ENCODE measurements around the gene ABL2.
"Not testable (repeated sequence)": the region's sequence is repeated elsewhere in the genome, so short reads cannot be mapped to it uniquely, and the experiment has no call there.

ABL2 gene

GRCh38 chr1:179143322-179143721, 86.2 kb downstream of the ABL2 start:
- Histone ChIP-seq H3K9me3 (replicated peaks in 1 of 2; ENCODE audit: control insufficient read depth in 2 of 2, insufficient read depth in 1 of 2, low read depth in 1 of 2, low read length in 2 of 2) (peaks cover 5 to 17% of the 10 kb centered on the region in 2 donors), H3K4me1 (ENCODE audit: control insufficient read depth in 2 of 2, insufficient read depth in 1 of 2, low read depth in 1 of 2, low read length in 2 of 2) (peaks cover 5 to 13% of the 10 kb centered on the region in 2 donors), H4K91ac (ENCODE audit: low read depth, low read length, poor library complexity) (no peak overlapping the region), H2BK5ac (ENCODE audit: low read length) (no peak overlapping the region), H3K79me1 (ENCODE audit: low read depth, low read length) (peaks cover 1% of the 10 kb centered on the region), H3K4me3 (ENCODE audit: low read length in 2 of 2) (no peak overlapping the region), H3K23ac (ENCODE audit: low read depth, low read length, poor library complexity) (no peak overlapping the region), H3K4ac (ENCODE audit: low read length) (no peak overlapping the region), H3K14ac (ENCODE audit: low read length) (no peak overlapping the region), H4K8ac (ENCODE audit: low read depth, low read length) (no peak overlapping the region), H2BK12ac (ENCODE audit: low read length) (no peak overlapping the region), H3K9ac (ENCODE audit: low read depth, low read length, poor library complexity) (no peak overlapping the region), H3K4me2 (ENCODE audit: insufficient read depth, low read length, poor library complexity, severe bottlenecking) (no peak overlapping the region), H3K18ac (ENCODE audit: low read length) (no peak overlapping the region), H2BK120ac (ENCODE audit: low read depth, low read length) (no peak overlapping the region), H2AK5ac (ENCODE audit: low read depth, low read length) (no peak overlapping the region), H3K27me3 (ENCODE audit: control insufficient read depth in 3 of 3, insufficient read depth in 3 of 3, low read depth in 1 of 3, low read length in 3 of 3) (no peaks in the 10 kb centered on the region), H2AFZ (ENCODE audit: low read length) (no peak overlapping the region), H2BK15ac (ENCODE audit: low read length) (no peak overlapping the region), H3K36me3 (replicated peaks in 1 of 2; ENCODE audit: control insufficient read depth in 2 of 2, insufficient read depth in 2 of 2, low read length in 2 of 2) (peaks cover 0 to 2% of the 10 kb centered on the region in 2 donors), H3K27ac (replicated peaks; ENCODE audit: low read length) (no peak overlapping the region)
- no CpG with 5 or more reads among the region's 3 CpGs for WGBS, 2 donors (ENCODE audit: extremely low coverage in 2 of 2, insufficient read length in 2 of 2, insufficient replicate concordance in 1 of 2)
- DNase-seq (ENCODE audit: low spot score) = no peak

DNA sequence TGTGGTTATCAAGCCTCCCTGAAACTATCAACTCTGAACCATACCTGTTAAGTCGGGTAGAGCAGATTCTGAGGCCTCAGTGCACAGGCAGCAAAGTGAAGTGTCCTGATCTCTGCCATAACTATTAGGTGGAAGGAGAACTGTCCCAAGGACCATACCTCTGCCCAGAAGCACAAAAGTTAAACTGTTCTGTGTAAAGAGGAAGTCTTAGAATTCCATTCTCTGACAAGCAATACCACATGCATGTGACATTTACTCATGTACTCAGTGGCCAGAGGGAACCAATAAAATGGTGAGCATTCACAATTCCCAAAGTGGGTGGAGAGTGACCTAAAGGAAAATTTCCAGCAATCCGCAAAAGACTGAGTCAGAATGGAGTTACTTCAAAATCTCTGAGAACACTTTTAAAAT, 86.6 kb downstream of the ABL2 start:
- Histone ChIP-seq H2AFZ (ENCODE audit: low read length) (no peak overlapping the region), H3K14ac (ENCODE audit: low read length) (no peak overlapping the region), H3K23ac (ENCODE audit: low read depth, low read length, poor library complexity) (no peak overlapping the region), H2BK12ac (ENCODE audit: low read length) (no peak overlapping the region), H3K79me1 (ENCODE audit: low read depth, low read length) (peaks cover 1% of the 10 kb centered on the region), H2AK5ac (ENCODE audit: low read depth, low read length) (no peak overlapping the region), H3K27ac (replicated peaks; ENCODE audit: low read length) (no peak overlapping the region), H3K27me3 (ENCODE audit: control insufficient read depth in 3 of 3, insufficient read depth in 3 of 3, low read depth in 1 of 3, low read length in 3 of 3) (no peaks in the 10 kb centered on the region), H3K18ac (ENCODE audit: low read length) (no peak overlapping the region), H3K4me2 (ENCODE audit: insufficient read depth, low read length, poor library complexity, severe bottlenecking) (no peak overlapping the region), H3K4ac (ENCODE audit: low read length) (no peak overlapping the region), H4K91ac (ENCODE audit: low read depth, low read length, poor library complexity) (no peak overlapping the region), H4K8ac (ENCODE audit: low read depth, low read length) (no peak overlapping the region), H3K4me1 (ENCODE audit: control insufficient read depth in 2 of 2, insufficient read depth in 1 of 2, low read depth in 1 of 2, low read length in 2 of 2) (peaks cover 5 to 13% of the 10 kb centered on the region in 2 donors), H3K9ac (ENCODE audit: low read depth, low read length, poor library complexity) (no peak overlapping the region), H3K9me3 (replicated peaks in 1 of 2; ENCODE audit: control insufficient read depth in 2 of 2, insufficient read depth in 1 of 2, low read depth in 1 of 2, low read length in 2 of 2) (peaks cover 5 to 20% of the 10 kb centered on the region in 2 donors), H2BK5ac (ENCODE audit: low read length) (no peak overlapping the region), H3K4me3 (ENCODE audit: low read length in 2 of 2) (no peak overlapping the region), H3K36me3 (replicated peaks in 1 of 2; ENCODE audit: control insufficient read depth in 2 of 2, insufficient read depth in 2 of 2, low read length in 2 of 2) (no peaks in the 10 kb centered on the region), H2BK15ac (ENCODE audit: low read length) (no peak overlapping the region), H2BK120ac (ENCODE audit: low read depth, low read length) (no peak overlapping the region)
- WGBS, 2 donors (ENCODE audit: extremely low coverage in 2 of 2, insufficient read length in 2 of 2, insufficient replicate concordance in 1 of 2) = no CpG with 5 or more reads among the region's 2 CpGs
- no peak for DNase-seq (ENCODE audit: low spot score)

DNA sequence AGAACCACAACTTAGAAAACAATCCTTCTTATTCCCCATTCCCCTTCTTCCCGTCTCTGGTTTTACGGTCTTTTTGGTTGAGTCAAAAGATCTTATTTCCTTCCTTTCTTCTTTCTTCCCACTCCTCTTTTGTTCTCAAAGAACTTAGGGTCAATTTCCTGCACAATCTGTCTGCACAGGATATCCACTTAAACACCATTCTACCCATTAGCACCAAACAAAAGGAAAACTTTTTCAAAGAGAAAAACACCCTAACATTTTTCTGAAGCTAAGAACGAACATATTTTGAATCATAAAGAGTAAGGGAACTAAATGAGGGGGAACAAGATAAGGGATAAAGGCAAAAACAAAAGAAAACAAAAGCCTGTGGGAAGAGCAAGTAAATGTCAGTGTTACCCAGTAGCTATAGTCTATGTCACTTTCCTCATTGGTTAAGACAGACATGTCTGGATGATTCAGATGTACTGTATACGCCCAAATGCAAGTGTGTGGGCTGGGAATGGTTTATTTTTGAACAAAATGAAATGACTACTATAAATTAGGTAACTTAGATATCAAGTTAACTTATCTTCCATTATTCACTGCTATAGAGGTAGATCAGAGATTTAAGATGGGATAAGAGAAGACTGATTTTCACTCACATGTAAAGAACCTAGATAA, 87.8 kb downstream of the ABL2 start:
- no peak overlapping the region for H3K4ac ChIP-seq (ENCODE audit: low read length)
- H4K91ac ChIP-seq (ENCODE audit: low read depth, low read length, poor library complexity) = no peak overlapping the region
- no peak overlapping the region for H3K14ac ChIP-seq (ENCODE audit: low read length)
- peaks cover 1% of the 10 kb centered on the region for H3K79me1 ChIP-seq (ENCODE audit: low read depth, low read length)
- no peaks in the 10 kb centered on the region for H3K27me3 ChIP-seq (ENCODE audit: control insufficient read depth in 3 of 3, insufficient read depth in 3 of 3, low read depth in 1 of 3, low read length in 3 of 3)
- H3K27ac ChIP-seq (replicated peaks; ENCODE audit: low read length) = no peak overlapping the region
- no peak overlapping the region for H2BK120ac ChIP-seq (ENCODE audit: low read depth, low read length)
- no peak overlapping the region for H3K4me2 ChIP-seq (ENCODE audit: insufficient read depth, low read length, poor library complexity, severe bottlenecking)
- H3K9ac ChIP-seq (ENCODE audit: low read depth, low read length, poor library complexity) = no peak overlapping the region
- no peak overlapping the region for H2BK5ac ChIP-seq (ENCODE audit: low read length)
- H2AK5ac ChIP-seq (ENCODE audit: low read depth, low read length) = no peak overlapping the region
- H3K9me3 ChIP-seq (replicated peaks in 1 of 2; ENCODE audit: control insufficient read depth in 2 of 2, insufficient read depth in 1 of 2, low read depth in 1 of 2, low read length in 2 of 2) = peaks cover 8 to 15% of the 10 kb centered on the region in 2 donors
- H4K8ac ChIP-seq (ENCODE audit: low read depth, low read length) = no peak overlapping the region
- WGBS, 2 donors (ENCODE audit: extremely low coverage in 2 of 2, insufficient read length in 2 of 2, insufficient replicate concordance in 1 of 2) = no CpG with 5 or more reads among the region's 4 CpGs
- H2AFZ ChIP-seq (ENCODE audit: low read length) = no peak overlapping the region
- H3K23ac ChIP-seq (ENCODE audit: low read depth, low read length, poor library complexity) = no peak overlapping the region
- no peak overlapping the region for H3K4me3 ChIP-seq (ENCODE audit: low read length in 2 of 2)
- H2BK12ac ChIP-seq (ENCODE audit: low read length) = no peak overlapping the region
- no peak overlapping the region for H3K18ac ChIP-seq (ENCODE audit: low read length)
- H3K4me1 ChIP-seq (ENCODE audit: control insufficient read depth in 2 of 2, insufficient read depth in 1 of 2, low read depth in 1 of 2, low read length in 2 of 2) = peaks cover 5 to 13% of the 10 kb centered on the region in 2 donors
- DNase-seq (ENCODE audit: low spot score) = peak; percentile 26
- no peaks in the 10 kb centered on the region for H3K36me3 ChIP-seq (replicated peaks in 1 of 2; ENCODE audit: control insufficient read depth in 2 of 2, insufficient read depth in 2 of 2, low read length in 2 of 2)
- H2BK15ac ChIP-seq (ENCODE audit: low read length) = no peak overlapping the region

DNA sequence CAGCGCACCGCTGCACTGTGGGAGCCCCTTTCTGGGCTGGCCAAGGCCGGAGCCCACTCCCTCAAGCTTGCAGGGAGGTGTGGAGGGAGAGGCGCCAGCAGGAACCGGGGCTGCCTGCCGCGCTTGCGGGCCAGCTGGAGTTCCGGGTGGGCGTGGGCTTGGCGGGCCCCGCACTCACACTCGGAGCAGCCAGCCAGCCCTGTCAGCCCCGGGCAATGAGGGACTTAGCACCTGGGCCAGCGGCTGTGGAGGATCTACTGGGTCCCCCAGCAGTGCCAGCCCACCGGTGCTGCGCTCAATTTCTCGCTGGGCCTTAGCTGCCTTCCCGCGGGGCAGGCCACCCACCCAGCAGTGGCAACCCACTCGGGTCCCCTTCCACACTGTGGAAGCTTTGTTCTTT, 90.7 kb downstream of the ABL2 start:
- H3K27me3 ChIP-seq (ENCODE audit: control insufficient read depth in 3 of 3, insufficient read depth in 3 of 3, low read depth in 1 of 3, low read length in 3 of 3); H3K18ac ChIP-seq (ENCODE audit: low read length); H3K14ac ChIP-seq (ENCODE audit: low read length); H2BK15ac ChIP-seq (ENCODE audit: low read length); DNase-seq (ENCODE audit: low spot score); H3K36me3 ChIP-seq (replicated peaks in 1 of 2; ENCODE audit: control insufficient read depth in 2 of 2, insufficient read depth in 2 of 2, low read length in 2 of 2); H3K9ac ChIP-seq (ENCODE audit: low read depth, low read length, poor library complexity); H3K4me2 ChIP-seq (ENCODE audit: insufficient read depth, low read length, poor library complexity, severe bottlenecking); H3K23ac ChIP-seq (ENCODE audit: low read depth, low read length, poor library complexity); H3K4ac ChIP-seq (ENCODE audit: low read length); H3K27ac ChIP-seq (replicated peaks; ENCODE audit: low read length); H2BK5ac ChIP-seq (ENCODE audit: low read length); H4K8ac ChIP-seq (ENCODE audit: low read depth, low read length); H2BK12ac ChIP-seq (ENCODE audit: low read length); H2AFZ ChIP-seq (ENCODE audit: low read length); H2BK120ac ChIP-seq (ENCODE audit: low read depth, low read length); H3K4me3 ChIP-seq (ENCODE audit: low read length in 2 of 2); H4K91ac ChIP-seq (ENCODE audit: low read depth, low read length, poor library complexity); H2AK5ac ChIP-seq (ENCODE audit: low read depth, low read length); H3K79me1 ChIP-seq (ENCODE audit: low read depth, low read length): not testable (repeated sequence)
- WGBS, 2 donors (ENCODE audit: extremely low coverage in 2 of 2, insufficient read length in 2 of 2, insufficient replicate concordance in 1 of 2) = no CpG with 5 or more reads among the region's 21 CpGs
- Histone ChIP-seq H3K4me1 (ENCODE audit: control insufficient read depth in 2 of 2, insufficient read depth in 1 of 2, low read depth in 1 of 2, low read length in 2 of 2) (peaks cover 5 to 13% of the 10 kb centered on the region in 2 donors), H3K9me3 (replicated peaks in 1 of 2; ENCODE audit: control insufficient read depth in 2 of 2, insufficient read depth in 1 of 2, low read depth in 1 of 2, low read length in 2 of 2) (peaks cover 8 to 15% of the 10 kb centered on the region in 2 donors)

Measured in neuronal stem cell (in vitro differentiated cells).